NCI-H2196 treated with DMSO at 0.1 percent for 48 hours (cell line): ENCODE measurements around the gene PCDHGA2.
"Not testable (repeated sequence)": the region's sequence is repeated elsewhere in the genome, so short reads cannot be mapped to it uniquely, and the experiment has no call there.

Source experiments
- DNase-seq: peaks from one replicate; lab custom pipeline; 2025; ENCODE audit not compliant: unreplicated experiment; lab: John Stamatoyannopoulos, UW

Gene PCDHGA2

GRCh38 chr5:141382469-141383294 lies 44.1 kb downstream of the PCDHGA2 start, which contains the start of gene PCDHGA7:
PCDHGA7 (plus strand) TSS chr5:141382742; CDS start chr5:141382900, 158 bp downstream.
- no peak for DNase-seq

GRCh38 chr5:141383345-141383744 lies 44.8 kb downstream of the PCDHGA2 start:
- no peak for DNase-seq

- no peak for DNase-seq
These were observed 46.1 kb downstream of the PCDHGA2 start for GRCh38 chr5:141384471-141385267.

GRCh38 chr5:141387557-141388311 lies 49.2 kb downstream of the PCDHGA2 start, which contains the start of gene PCDHGB4:
PCDHGB4 (plus strand) TSS chr5:141387698; CDS start chr5:141387885, 187 bp downstream.
- not testable (repeated sequence) for DNase-seq

- no peak for DNase-seq
These were observed 50.1 kb downstream of the PCDHGA2 start for GRCh38 chr5:141388661-141389060.

- DNase-seq, result no peak
These were observed 50.8 kb downstream of the PCDHGA2 start for GRCh38 chr5:141389153-141390042.

GRCh38 chr5:141392429-141393198 lies 54.1 kb downstream of the PCDHGA2 start, which contains the start of gene PCDHGA8:
PCDHGA8 (plus strand) TSS chr5:141392633; CDS start chr5:141392814, 181 bp downstream.
- DNase-seq, result no peak
